Vagina (tissue), 2 donors: ENCODE data around the gene MYH11.

Experiments used
- POLR2A ChIP-seq, 2 donors: fragments of 450-650 bp; IDR thresholded peaks; one replicate each; pipeline ENCODE4 v1.6.1; 2017; ENCODE audit warnings: antibody characterized with exemption in 2 of 2, mild to moderate bottlenecking in 2 of 2, moderate library complexity in 2 of 2
- POLR2AphosphoS5 ChIP-seq, 2 donors: sonication (generic); formaldehyde crosslinking; IDR thresholded peaks; one replicate each; pipeline ENCODE4 v1.9.0; 2017; ENCODE audit warnings: antibody characterized with exemption in 2 of 2, mild to moderate bottlenecking in 2 of 2, low read depth in 1 of 2; ENCODE audit not compliant: insufficient read depth in 1 of 2
- TF ChIP-seq, protein P1 (sequence below), 3 experiments: fragments of 450-650 bp in 2 of 3; fragments of 200-600 bp in 1 of 3; sonication (generic) in 1 of 3; IDR thresholded peaks; one replicate each; pipeline ENCODE4 v1.5.1; 2017 to 2019; ENCODE audit warnings: antibody characterized with exemption in 3 of 3, mild to moderate bottlenecking in 2 of 3, moderate library complexity in 2 of 3

DNA sequence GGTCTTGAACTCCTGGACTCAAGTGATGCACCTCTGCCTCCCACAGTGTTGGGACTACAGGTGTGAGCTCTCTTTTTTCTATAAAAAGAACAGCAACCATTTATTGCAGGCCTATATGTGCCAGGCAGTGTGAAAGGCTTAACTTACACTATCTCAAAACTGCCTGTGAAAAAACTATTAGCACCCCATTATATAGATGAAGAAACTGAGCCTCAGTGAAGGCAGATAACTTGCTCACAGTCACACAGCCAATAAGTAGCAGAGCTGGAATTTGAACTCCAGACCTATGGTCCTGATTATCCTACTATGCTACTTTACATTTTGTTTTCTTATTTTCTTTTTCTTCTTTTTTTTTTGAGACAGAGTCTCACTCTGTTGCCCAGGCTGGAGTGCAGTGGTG, 191.7 kb downstream of the MYH11 start:
- TF ChIP-seq, protein P1, sequence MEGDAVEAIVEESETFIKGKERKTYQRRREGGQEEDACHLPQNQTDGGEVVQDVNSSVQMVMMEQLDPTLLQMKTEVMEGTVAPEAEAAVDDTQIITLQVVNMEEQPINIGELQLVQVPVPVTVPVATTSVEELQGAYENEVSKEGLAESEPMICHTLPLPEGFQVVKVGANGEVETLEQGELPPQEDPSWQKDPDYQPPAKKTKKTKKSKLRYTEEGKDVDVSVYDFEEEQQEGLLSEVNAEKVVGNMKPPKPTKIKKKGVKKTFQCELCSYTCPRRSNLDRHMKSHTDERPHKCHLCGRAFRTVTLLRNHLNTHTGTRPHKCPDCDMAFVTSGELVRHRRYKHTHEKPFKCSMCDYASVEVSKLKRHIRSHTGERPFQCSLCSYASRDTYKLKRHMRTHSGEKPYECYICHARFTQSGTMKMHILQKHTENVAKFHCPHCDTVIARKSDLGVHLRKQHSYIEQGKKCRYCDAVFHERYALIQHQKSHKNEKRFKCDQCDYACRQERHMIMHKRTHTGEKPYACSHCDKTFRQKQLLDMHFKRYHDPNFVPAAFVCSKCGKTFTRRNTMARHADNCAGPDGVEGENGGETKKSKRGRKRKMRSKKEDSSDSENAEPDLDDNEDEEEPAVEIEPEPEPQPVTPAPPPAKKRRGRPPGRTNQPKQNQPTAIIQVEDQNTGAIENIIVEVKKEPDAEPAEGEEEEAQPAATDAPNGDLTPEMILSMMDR (IDR thresholded peaks at IDR 0.05) = no peak
- TF ChIP-seq POLR2A (IDR thresholded peaks at IDR 0.05) (no peak), POLR2AphosphoS5 (IDR thresholded peaks at IDR 0.05; ENCODE audit: insufficient read depth in 1 of 2, low read depth in 1 of 2) (no peak)
